ENCODE results near the gene PCF11.
"Not testable (repeated sequence)": the region's sequence is repeated elsewhere in the genome, so short reads cannot be mapped to it uniquely, and the experiment has no call there.

PCF11 gene, protein sequence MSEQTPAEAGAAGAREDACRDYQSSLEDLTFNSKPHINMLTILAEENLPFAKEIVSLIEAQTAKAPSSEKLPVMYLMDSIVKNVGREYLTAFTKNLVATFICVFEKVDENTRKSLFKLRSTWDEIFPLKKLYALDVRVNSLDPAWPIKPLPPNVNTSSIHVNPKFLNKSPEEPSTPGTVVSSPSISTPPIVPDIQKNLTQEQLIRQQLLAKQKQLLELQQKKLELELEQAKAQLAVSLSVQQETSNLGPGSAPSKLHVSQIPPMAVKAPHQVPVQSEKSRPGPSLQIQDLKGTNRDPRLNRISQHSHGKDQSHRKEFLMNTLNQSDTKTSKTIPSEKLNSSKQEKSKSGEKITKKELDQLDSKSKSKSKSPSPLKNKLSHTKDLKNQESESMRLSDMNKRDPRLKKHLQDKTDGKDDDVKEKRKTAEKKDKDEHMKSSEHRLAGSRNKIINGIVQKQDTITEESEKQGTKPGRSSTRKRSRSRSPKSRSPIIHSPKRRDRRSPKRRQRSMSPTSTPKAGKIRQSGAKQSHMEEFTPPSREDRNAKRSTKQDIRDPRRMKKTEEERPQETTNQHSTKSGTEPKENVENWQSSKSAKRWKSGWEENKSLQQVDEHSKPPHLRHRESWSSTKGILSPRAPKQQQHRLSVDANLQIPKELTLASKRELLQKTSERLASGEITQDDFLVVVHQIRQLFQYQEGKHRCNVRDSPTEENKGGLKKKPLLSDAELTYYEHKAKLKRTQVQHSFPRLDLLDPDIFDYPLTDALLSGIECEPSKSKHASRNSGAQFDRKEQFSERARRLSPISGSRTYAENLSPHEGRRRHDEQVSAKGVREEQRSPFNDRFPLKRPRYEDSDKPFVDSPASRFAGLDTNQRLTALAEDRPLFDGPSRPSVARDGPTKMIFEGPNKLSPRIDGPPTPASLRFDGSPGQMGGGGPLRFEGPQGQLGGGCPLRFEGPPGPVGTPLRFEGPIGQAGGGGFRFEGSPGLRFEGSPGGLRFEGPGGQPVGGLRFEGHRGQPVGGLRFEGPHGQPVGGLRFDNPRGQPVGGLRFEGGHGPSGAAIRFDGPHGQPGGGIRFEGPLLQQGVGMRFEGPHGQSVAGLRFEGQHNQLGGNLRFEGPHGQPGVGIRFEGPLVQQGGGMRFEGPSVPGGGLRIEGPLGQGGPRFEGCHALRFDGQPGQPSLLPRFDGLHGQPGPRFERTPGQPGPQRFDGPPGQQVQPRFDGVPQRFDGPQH (N-terminal part only)

GRCh38 chr11:83156996-83157593, at the start of gene PCF11:
Gene PCF11 (plus strand): TSS chr11:83157131. CDS start chr11:83157440, 309 bp downstream.
- DNase-seq (ENCODE audit: low read depth in 2 of 2) = no peak

- DNase-seq (ENCODE audit: low read depth in 2 of 2) = no peak
These were observed 44.0 kb upstream of the PCF11 start for GRCh38 chr11:83112886-83113285.

- no peak for DNase-seq (ENCODE audit: low read depth in 2 of 2)
These were observed 41.9 kb upstream of the PCF11 start for GRCh38 chr11:83115026-83115425.

- no peak for DNase-seq (ENCODE audit: low read depth in 2 of 2)
These were observed 41.4 kb upstream of the PCF11 start for GRCh38 chr11:83115551-83115950.

- no peak for DNase-seq (ENCODE audit: low read depth in 2 of 2)
These were observed 40.8 kb upstream of the PCF11 start for GRCh38 chr11:83116015-83116641.

GRCh38 chr11:83118814-83119213, 38.1 kb upstream of the PCF11 start:
- no peak for DNase-seq (ENCODE audit: low read depth in 2 of 2)

- DNase-seq (ENCODE audit: low read depth in 2 of 2) = no peak
These were observed 37.7 kb upstream of the PCF11 start for GRCh38 chr11:83119216-83119615.

- no peak for DNase-seq (ENCODE audit: low read depth in 2 of 2)
These were observed 36.6 kb upstream of the PCF11 start for GRCh38 chr11:83120327-83120726.

- DNase-seq (ENCODE audit: low read depth in 2 of 2) = no peak
These were observed 34.9 kb upstream of the PCF11 start for GRCh38 chr11:83122050-83122449.

GRCh38 chr11:83122766-83123165, 34.2 kb upstream of the PCF11 start:
- no peak for DNase-seq (ENCODE audit: low read depth in 2 of 2)

- no peak for DNase-seq (ENCODE audit: low read depth in 2 of 2)
These were observed 32.1 kb upstream of the PCF11 start for GRCh38 chr11:83124636-83125424.

- no peak for DNase-seq (ENCODE audit: low read depth in 2 of 2)
These were observed 31.4 kb upstream of the PCF11 start for GRCh38 chr11:83125577-83125976.

GRCh38 chr11:83127310-83127637, 29.7 kb upstream of the PCF11 start:
- no peak for DNase-seq (ENCODE audit: low read depth in 2 of 2)

GRCh38 chr11:83132191-83132590, 24.7 kb upstream of the PCF11 start:
- DNase-seq (ENCODE audit: low read depth in 2 of 2) = no peak

- DNase-seq (ENCODE audit: low read depth in 2 of 2) = not testable (repeated sequence)
These were observed 23.7 kb upstream of the PCF11 start for GRCh38 chr11:83133266-83133665.

DNA sequence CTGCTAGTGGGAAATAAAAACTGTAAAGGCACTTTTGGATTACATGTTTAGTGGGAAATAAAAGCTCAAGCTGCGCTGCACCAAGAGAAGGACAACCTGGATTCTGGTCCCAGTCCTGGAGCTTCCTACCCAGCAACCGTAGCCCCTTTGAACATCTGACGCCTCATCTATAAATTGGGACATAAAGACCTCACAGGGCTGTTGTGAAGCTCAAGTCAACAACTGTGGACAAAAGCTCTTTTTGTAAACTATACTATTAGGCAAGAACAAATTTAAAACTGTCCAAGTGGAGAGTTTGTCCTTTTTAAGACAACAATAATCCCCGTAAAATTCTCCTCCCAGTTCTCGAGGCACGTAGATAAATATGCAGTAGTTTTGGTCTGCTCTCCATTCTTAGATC, 17.6 kb upstream of the PCF11 start:
- no peak for DNase-seq (ENCODE audit: low read depth in 2 of 2)

DNA sequence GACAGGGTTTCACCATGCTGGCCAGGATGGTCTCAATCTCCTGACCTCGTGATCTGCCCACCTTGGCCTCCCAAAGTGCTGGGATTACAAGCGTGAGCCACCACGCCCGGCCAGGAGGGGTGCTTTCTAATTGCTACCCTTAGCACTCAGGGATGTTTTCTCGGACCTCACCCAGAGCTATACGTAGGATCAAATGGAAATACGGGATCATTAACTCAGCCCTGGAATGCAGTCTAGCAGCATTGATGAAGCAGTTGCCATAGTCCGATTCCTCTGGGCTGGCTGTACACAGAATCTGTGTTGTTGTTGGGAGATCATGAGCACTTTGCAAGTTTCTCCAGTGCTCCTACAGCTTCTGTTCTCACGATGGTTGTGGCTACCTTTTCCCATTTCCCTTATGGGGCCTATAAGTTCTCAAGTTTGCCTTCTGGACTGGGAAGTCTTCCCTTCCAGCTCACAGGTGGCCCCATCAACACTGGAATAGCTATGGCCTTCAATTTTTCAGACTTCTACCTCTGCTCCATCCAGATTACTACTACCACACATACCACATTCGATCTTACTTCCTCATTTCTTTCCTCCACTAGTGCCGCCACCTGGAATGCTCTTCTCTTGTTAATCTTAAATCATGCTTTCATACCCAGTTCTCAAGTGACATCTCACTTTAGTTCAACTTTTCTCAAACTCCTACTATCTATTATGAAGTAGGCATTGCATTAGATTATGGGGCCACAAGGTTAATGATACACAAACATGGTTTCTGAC, 16.1 kb upstream of the PCF11 start:
- no peak for DNase-seq (ENCODE audit: low read depth in 2 of 2)

DNA sequence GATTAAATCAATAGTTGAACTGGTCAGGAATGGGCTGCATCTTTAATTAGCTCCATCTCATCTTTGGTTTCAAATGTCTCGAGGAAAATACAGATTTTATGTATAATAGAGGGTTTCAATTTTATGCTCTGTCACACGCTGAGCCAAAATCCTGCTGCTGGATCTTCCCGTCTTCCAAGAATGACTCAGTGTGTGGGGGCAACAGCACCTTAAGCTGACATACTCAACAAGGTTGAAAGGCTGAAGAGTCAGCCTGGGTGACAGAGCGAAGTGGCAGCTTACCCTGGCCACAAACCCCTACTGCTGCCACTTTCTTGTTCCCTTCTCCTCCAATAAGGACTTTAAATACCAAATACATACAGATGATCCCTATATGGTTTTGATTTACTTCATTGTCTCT, 9.0 kb upstream of the PCF11 start:
- no peak for DNase-seq (ENCODE audit: low read depth in 2 of 2)

GRCh38 chr11:83150450-83150849, 6.5 kb upstream of the PCF11 start:
- DNase-seq (ENCODE audit: low read depth in 2 of 2) = no peak
